HepG2 (cell line): ENCODE measurements around the gene SYTL1. TPM values are rescaled to one million over a fixed set of nuclear protein-coding genes. Genes with fewer than 3 reads are reported as not detected.

Experiments used
- CSRNP2 ChIP-seq: sonication (generic); formaldehyde crosslinking; conservative IDR thresholded peaks from 2 replicates; pipeline ENCODE4 v1.8.0; 2022; ENCODE audit warnings: low read depth, missing genetic modification reagents
- FOXP1 ChIP-seq, 2 experiments: fragments of 450-650 bp in 1 of 2; IDR thresholded peaks; 2 replicates each; pipeline ENCODE4 v1.6.1; 2017 to 2018; ENCODE audit warnings: antibody characterized with exemption in 1 of 2
- FUBP1 ChIP-seq: sonication (generic); formaldehyde crosslinking; IDR thresholded peaks from 2 replicates; pipeline ENCODE4 v1.5.1; 2020; ENCODE audit warnings: missing genetic modification reagents, mild to moderate bottlenecking, borderline replicate concordance
- KMT2A ChIP-seq: sonication (generic); formaldehyde crosslinking; IDR thresholded peaks from 2 replicates; pipeline ENCODE4 v1.4.0; 2020; ENCODE audit warnings: missing genetic modification reagents
- RBM22 ChIP-seq: fragments of 200-400 bp; formaldehyde crosslinking; optimal IDR thresholded peaks from 2 replicates; pipeline ENCODE3; 2017; ENCODE audit warnings: mild to moderate bottlenecking, low read length, moderate library complexity
- RCOR2 ChIP-seq: IDR thresholded peaks from 2 replicates; pipeline ENCODE4 v1.6.1; 2016; ENCODE audit warnings: missing biosample characterization, missing genetic modification reagents
- SMARCE1 ChIP-seq: fragments of 450-650 bp; IDR thresholded peaks from 2 replicates; pipeline ENCODE4 v1.6.1; 2017; ENCODE audit warnings: borderline replicate concordance
- TRIM24 ChIP-seq: sonication (generic); formaldehyde crosslinking; IDR thresholded peaks from 2 replicates; pipeline ENCODE4 v1.8.0; 2022; ENCODE audit warnings: mild to moderate bottlenecking, missing genetic modification reagents
- YEATS4 ChIP-seq: sonication (generic); formaldehyde crosslinking; IDR thresholded peaks from 2 replicates; pipeline ENCODE4 v1.4.0; 2020; ENCODE audit warnings: missing genetic modification reagents, borderline replicate concordance
- ZEB1 ChIP-seq: IDR thresholded peaks from 2 replicates; pipeline ENCODE4 v1.6.1; 2012; ENCODE audit warnings: mild to moderate bottlenecking, low read depth, inconsistent platforms; ENCODE audit not compliant: insufficient replicate concordance
- ZNF333 ChIP-seq: sonication (generic); formaldehyde crosslinking; IDR thresholded peaks from 2 replicates; pipeline ENCODE4 v1.4.0; 2020; ENCODE audit warnings: mild to moderate bottlenecking, missing genetic modification reagents, borderline replicate concordance
- ZNF557 ChIP-seq: sonication (generic); formaldehyde crosslinking; IDR thresholded peaks from 2 replicates; pipeline ENCODE4 v1.4.0; 2020; ENCODE audit warnings: missing genetic modification reagents
- ZNF670 ChIP-seq: sonication (generic); formaldehyde crosslinking; IDR thresholded peaks from 2 replicates; pipeline ENCODE4 v1.8.0; 2022; ENCODE audit warnings: mild to moderate bottlenecking, missing genetic modification reagents, borderline replicate concordance
- ZXDC ChIP-seq: sonication (generic); formaldehyde crosslinking; IDR thresholded peaks from 2 replicates; pipeline ENCODE4 v1.5.0; 2020; ENCODE audit warnings: mild to moderate bottlenecking, missing genetic modification reagents
- polyA plus RNA-seq, 8 experiments: library from polyadenylated mRNA; depleted of rRNA in 3 of 8; stranded (reverse) in 7 of 8; unstranded in 1 of 8; fragments of >200 nt; fragmentation: Illumina TruSeq in 4 of 8; extraction: Trizol in 4 of 8; gene quantifications; 2 replicates each; pipeline versions ENCODE4 v1.2.1 to v1.2.3, GENCODE V29; 2011 to 2016; ENCODE audit warnings: low read depth in 4 of 8, missing spikeins in 1 of 8, mixed read lengths in 1 of 8; ENCODE audit not compliant: insufficient read depth in 1 of 8
- total RNA-seq, 5 experiments: library from RNA; depleted of rRNA; stranded (reverse); fragments of >200 nt; fragmentation: Illumina TruSeq; extraction: Trizol; gene quantifications; 2 replicates each; pipeline ENCODE4 v1.2.3, GENCODE V29; 2016; ENCODE audit warnings: low read depth in 1 of 5
- TF ChIP-seq, protein P1 (sequence below): sonication (generic); formaldehyde crosslinking; IDR thresholded peaks from 2 replicates; pipeline ENCODE4 v1.4.0; 2020; ENCODE audit warnings: mild to moderate bottlenecking, missing genetic modification reagents, borderline replicate concordance

The SYTL1 gene
- total and polyA plus RNA-seq, 2 of the 13 experiments (the other 11 are each of a cell fraction or from before 2014, with no cell fraction given) = 11.1 to 17.8 TPM

DNA sequence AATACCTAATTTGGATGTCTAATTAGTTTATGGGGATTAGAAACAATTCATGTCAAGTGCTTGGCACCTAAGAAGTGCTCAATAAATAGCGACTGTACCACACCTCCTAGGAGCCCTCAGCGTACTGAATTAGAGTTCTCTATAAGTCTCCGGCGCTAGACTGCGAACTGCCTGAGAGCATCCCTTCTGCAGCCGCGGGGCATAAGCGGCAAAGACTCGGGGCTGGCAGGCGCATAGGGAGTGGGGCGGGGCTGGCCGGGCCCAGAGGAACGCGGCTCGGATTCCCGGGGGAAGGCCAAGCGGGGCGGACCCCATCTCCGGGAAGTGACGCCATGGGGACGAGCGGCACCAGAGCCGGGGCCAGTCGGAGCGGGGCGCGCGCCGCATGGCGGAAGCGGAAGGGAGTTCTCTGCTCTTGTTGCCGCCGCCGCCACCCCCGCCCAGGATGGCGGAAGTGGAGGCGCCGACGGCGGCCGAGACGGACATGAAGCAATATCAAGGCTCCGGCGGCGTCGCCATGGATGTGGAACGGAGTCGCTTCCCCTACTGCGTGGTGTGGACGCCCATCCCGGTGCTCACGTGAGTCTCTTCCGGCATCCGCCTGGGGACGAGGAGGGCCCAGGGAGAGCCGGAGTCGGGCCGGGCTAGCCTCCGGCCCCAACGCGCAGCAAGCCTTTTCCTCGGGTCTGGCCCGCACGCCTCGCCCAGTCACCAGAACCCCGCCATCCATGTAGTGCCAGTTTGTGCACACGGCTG, 19.8 kb upstream of the SYTL1 start, which contains the start of gene TMEM222 (continued):
- TF ChIP-seq FUBP1 (CRISPR knock-in tag) (no peak), ZNF557 (CRISPR knock-in tag) (0 out of 2 replicates have a peak, but pooled peaks have one; percentile 49), ZXDC (CRISPR knock-in tag) (no peak; the same call in 1 of the 2 replicates), ZNF670 (peak; percentile 85), ZNF333 (CRISPR knock-in tag) (no peak; the same call in 1 of the 2 replicates), FOXP1 (IDR thresholded peaks at IDR 0.05) (no peak; the same call in 1 of the 2 replicates), FOXP1 (CRISPR knock-in tag; IDR thresholded peaks at IDR 0.05) (no peak; the same call in 1 of the 2 replicates), SMARCE1 (no peak), KMT2A (CRISPR knock-in tag) (peak; percentile 92; the same call in 1 of the 2 replicates), RBM22 (no peak), TRIM24 (CRISPR knock-in tag) (no peak), ZEB1 (no peak), CSRNP2 (CRISPR knock-in tag) (0 out of 2 replicates have a peak, but pooled peaks have one; percentile 24), YEATS4 (CRISPR knock-in tag) (peak; percentile 95), RCOR2 (CRISPR knock-in tag) (peak; percentile 38; the same call in 1 of the 2 replicates)
- TF ChIP-seq, protein P1, sequence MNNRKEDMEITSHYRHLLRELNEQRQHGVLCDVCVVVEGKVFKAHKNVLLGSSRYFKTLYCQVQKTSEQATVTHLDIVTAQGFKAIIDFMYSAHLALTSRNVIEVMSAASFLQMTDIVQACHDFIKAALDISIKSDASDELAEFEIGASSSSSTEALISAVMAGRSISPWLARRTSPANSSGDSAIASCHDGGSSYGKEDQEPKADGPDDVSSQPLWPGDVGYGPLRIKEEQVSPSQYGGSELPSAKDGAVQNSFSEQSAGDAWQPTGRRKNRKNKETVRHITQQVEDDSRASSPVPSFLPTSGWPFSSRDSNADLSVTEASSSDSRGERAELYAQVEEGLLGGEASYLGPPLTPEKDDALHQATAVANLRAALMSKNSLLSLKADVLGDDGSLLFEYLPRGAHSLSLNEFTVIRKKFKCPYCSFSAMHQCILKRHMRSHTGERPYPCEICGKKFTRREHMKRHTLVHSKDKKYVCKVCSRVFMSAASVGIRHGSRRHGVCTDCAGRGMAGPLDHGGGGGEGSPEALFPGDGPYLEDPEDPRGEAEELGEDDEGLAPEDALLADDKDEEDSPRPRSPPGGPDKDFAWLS (CRISPR knock-in tag) = no peak
